Retinal pigment epithelial cell (primary cell): ENCODE results near the gene HORMAD2.

Source experiments
- DNase-seq: peaks from one replicate; pipeline ENCODE4 v3.0.0-alpha.2; 2010; ENCODE audit warnings: low read depth
- H3K4me3 ChIP-seq: 2 replicates; pipeline ENCODE4 v1.5.1; 2011; ENCODE audit warnings: mild to moderate bottlenecking, low read length, control low read depth, moderate library complexity
- CTCF ChIP-seq: conservative IDR thresholded peaks from 2 replicates; pipeline ENCODE4 v1.5.1; 2011; ENCODE audit warnings: low read depth, low read length, control low read depth, inconsistent platforms

Gene HORMAD2

GRCh38 chr22:30143265-30143664, 63.0 kb downstream of the HORMAD2 start:
- DNase-seq: no peak
- no peak for TF ChIP-seq CTCF

GRCh38 chr22:30144391-30144790, 64.1 kb downstream of the HORMAD2 start:
- no peak for TF ChIP-seq CTCF
- DNase-seq: no peak
- no peak overlapping the region for H3K4me3 ChIP-seq

More at GRCh38 chr22:30143265-30143664, 63.0 kb downstream of the HORMAD2 start:
- H3K4me3 ChIP-seq: no peak overlapping the region

- H3K4me3 ChIP-seq: no peak overlapping the region
- TF ChIP-seq CTCF: no peak
- no peak for DNase-seq
Measured at GRCh38 chr22:30150212-30150611, 69.9 kb downstream of the HORMAD2 start.

GRCh38 chr22:30158277-30158676, 78.0 kb downstream of the HORMAD2 start:
- H3K4me3 ChIP-seq: no peak overlapping the region
- DNase-seq: no peak
- no peak for TF ChIP-seq CTCF

- no peak for TF ChIP-seq CTCF
- no peak for DNase-seq
- no peak overlapping the region for H3K4me3 ChIP-seq
Measured at GRCh38 chr22:30158744-30159500, 78.7 kb downstream of the HORMAD2 start.

- no peak for TF ChIP-seq CTCF
- H3K4me3 ChIP-seq: no peak overlapping the region
- peak; percentile 62 for DNase-seq
Measured at GRCh38 chr22:30159561-30160353, 79.5 kb downstream of the HORMAD2 start.
